Neural cell (in vitro differentiated cells): Measurements from ENCODE around the gene TMEM250.

Experiments used
- CTCF ChIP-seq: fragments of 450-650 bp; IDR thresholded peaks from 2 replicates; pipeline ENCODE4 v1.5.1; 2014; ENCODE audit warnings: antibody characterized with exemption, mild to moderate bottlenecking, moderate library complexity; ENCODE audit not compliant: poor library complexity, severe bottlenecking
- EZH2 ChIP-seq: fragments of 200-600, 300-800 bp; shearing (Covaris generic), sonication (generic); IDR thresholded peaks from 2 replicates; pipeline ENCODE4 v1.6.1; 2014; ENCODE audit warnings: antibody characterized with exemption, low read length, borderline replicate concordance, mild to moderate bottlenecking; ENCODE audit not compliant: insufficient read depth, poor library complexity, severe bottlenecking
- SMC3 ChIP-seq: fragments of 450-650 bp; conservative IDR thresholded peaks from 2 replicates; pipeline ENCODE4 v1.6.1; 2014; ENCODE audit warnings: antibody characterized with exemption, mild to moderate bottlenecking, moderate library complexity; ENCODE audit not compliant: poor library complexity
- TAF1 ChIP-seq: IDR thresholded peaks from 2 replicates; pipeline ENCODE4 v1.6.1; 2012; ENCODE audit warnings: low read depth
- TF ChIP-seq, protein P1 (sequence below): IDR thresholded peaks from 2 replicates; pipeline ENCODE4 v1.6.1; 2012; ENCODE audit warnings: borderline replicate concordance

- TF ChIP-seq SMC3 (no peak), CTCF (no peak), EZH2 (no peak), TAF1 (no peak)
- TF ChIP-seq, protein P1, sequence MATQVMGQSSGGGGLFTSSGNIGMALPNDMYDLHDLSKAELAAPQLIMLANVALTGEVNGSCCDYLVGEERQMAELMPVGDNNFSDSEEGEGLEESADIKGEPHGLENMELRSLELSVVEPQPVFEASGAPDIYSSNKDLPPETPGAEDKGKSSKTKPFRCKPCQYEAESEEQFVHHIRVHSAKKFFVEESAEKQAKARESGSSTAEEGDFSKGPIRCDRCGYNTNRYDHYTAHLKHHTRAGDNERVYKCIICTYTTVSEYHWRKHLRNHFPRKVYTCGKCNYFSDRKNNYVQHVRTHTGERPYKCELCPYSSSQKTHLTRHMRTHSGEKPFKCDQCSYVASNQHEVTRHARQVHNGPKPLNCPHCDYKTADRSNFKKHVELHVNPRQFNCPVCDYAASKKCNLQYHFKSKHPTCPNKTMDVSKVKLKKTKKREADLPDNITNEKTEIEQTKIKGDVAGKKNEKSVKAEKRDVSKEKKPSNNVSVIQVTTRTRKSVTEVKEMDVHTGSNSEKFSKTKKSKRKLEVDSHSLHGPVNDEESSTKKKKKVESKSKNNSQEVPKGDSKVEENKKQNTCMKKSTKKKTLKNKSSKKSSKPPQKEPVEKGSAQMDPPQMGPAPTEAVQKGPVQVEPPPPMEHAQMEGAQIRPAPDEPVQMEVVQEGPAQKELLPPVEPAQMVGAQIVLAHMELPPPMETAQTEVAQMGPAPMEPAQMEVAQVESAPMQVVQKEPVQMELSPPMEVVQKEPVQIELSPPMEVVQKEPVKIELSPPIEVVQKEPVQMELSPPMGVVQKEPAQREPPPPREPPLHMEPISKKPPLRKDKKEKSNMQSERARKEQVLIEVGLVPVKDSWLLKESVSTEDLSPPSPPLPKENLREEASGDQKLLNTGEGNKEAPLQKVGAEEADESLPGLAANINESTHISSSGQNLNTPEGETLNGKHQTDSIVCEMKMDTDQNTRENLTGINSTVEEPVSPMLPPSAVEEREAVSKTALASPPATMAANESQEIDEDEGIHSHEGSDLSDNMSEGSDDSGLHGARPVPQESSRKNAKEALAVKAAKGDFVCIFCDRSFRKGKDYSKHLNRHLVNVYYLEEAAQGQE = no peak
These were observed 39.0 kb upstream of the TMEM250 start for GRCh38 chr9:136157477-136158265.
